ENCODE measurements around the gene KIF13A.

GRCh38 chr6:17846762-17847161 is 140.7 kb downstream of the KIF13A start:
- TF ChIP-seq POLR2AphosphoS5 (IDR thresholded peaks at IDR 0.05; ENCODE audit: borderline replicate concordance, low read depth, low read length) (no peak), EZH2 (IDR thresholded peaks at IDR 0.05) (no peak)

All from SK-N-MC (cell line).